ENCODE results near the gene AGPAT1. TPM values are rescaled to one million over a fixed set of nuclear protein-coding genes. Genes with fewer than 3 reads are reported as not detected.

AGPAT1 gene
- total and polyA plus RNA-seq, 2 of the 13 experiments (the other 11 are each of a cell fraction or from before 2014, with no cell fraction given): 51.3 to 139 TPM

GRCh38 chr6:32127717-32128592 is 47.9 kb downstream of the AGPAT1 start, which contains the start of gene ATF6B (continued):
- TF ChIP-seq KLF9 (CRISPR knock-in tag; IDR thresholded peaks at IDR 0.05; ENCODE audit: low read depth) (no peak), RCOR2 (CRISPR knock-in tag; IDR thresholded peaks at IDR 0.05) (no peak), HNF4G (IDR thresholded peaks at IDR 0.05; ENCODE audit: borderline replicate concordance, low read depth, low read length) (no peak), HNF4G (CRISPR knock-in tag; IDR thresholded peaks at IDR 0.05; ENCODE audit: borderline replicate concordance, low read depth) (no peak), ZNF691 (CRISPR knock-in tag; IDR thresholded peaks at IDR 0.05; ENCODE audit: borderline replicate concordance, low read depth) (peak; percentile 63; the same call in 1 of the 2 replicates), ZNF205 (CRISPR knock-in tag; IDR thresholded peaks at IDR 0.05) (peak; percentile 42), ATAD3A (CRISPR knock-in tag; IDR thresholded peaks at IDR 0.05) (no peak), ZNF616 (CRISPR knock-in tag; IDR thresholded peaks at IDR 0.05; ENCODE audit: low read depth) (0 out of 2 replicates have a peak, but pooled peaks have one; percentile 28), PAF1 (CRISPR knock-in tag; IDR thresholded peaks at IDR 0.05) (no peak), HOXA9 (CRISPR knock-in tag; IDR thresholded peaks at IDR 0.05; ENCODE audit: borderline replicate concordance) (no peak), ASH2L (IDR thresholded peaks at IDR 0.05; ENCODE audit: insufficient read length, low read depth, low read length) (peak; percentile 89), ZNF567 (CRISPR knock-in tag; IDR thresholded peaks at IDR 0.05; ENCODE audit: borderline replicate concordance) (0 out of 2 replicates have a peak, but pooled peaks have one; percentile 60), HBP1 (CRISPR knock-in tag; IDR thresholded peaks at IDR 0.05; ENCODE audit: low read depth) (no peak), ZNF747 (CRISPR knock-in tag; IDR thresholded peaks at IDR 0.05; ENCODE audit: borderline replicate concordance) (peak; percentile 64; the same call in 1 of the 2 replicates), ZBTB3 (CRISPR knock-in tag; IDR thresholded peaks at IDR 0.05; ENCODE audit: borderline replicate concordance, low read depth) (no peak), ZNF660 (CRISPR knock-in tag; IDR thresholded peaks at IDR 0.05; ENCODE audit: borderline replicate concordance, low read depth) (no peak), SKIL (CRISPR knock-in tag; IDR thresholded peaks at IDR 0.05; ENCODE audit: borderline replicate concordance) (no peak), KLF15 (CRISPR knock-in tag; IDR thresholded peaks at IDR 0.05; ENCODE audit: borderline replicate concordance) (no peak), CERS6 (CRISPR knock-in tag; IDR thresholded peaks at IDR 0.05) (no peak), ZNF703 (CRISPR knock-in tag; IDR thresholded peaks at IDR 0.05; ENCODE audit: borderline replicate concordance) (no peak), PBX3 (CRISPR knock-in tag; IDR thresholded peaks at IDR 0.05; ENCODE audit: borderline replicate concordance) (no peak), ZNF7 (CRISPR knock-in tag; IDR thresholded peaks at IDR 0.05) (no peak)
